CD4-positive, alpha-beta memory T cell (primary cell): ENCODE results near the gene INPP4A. TPM values are rescaled to one million over a fixed set of nuclear protein-coding genes. Genes with fewer than 3 reads are reported as not detected.
A peak's percentile ranks its signal among the peaks of the same experiment; 100 is the strongest.

Source experiments
- CTCF ChIA-PET: fragments of 350-600 bp; sonication (Branson Sonifier 250); formaldehyde crosslinking; loops from one replicate; lab custom pipeline; 2021; ENCODE audit warnings: inconsistent platforms; ENCODE audit not compliant: partially characterized antibody; lab: Charles Lee
- POLR2A ChIA-PET: fragments of 350-600 bp; sonication (Branson Sonifier 250); formaldehyde crosslinking; loops from one replicate; lab custom pipeline; 2021; ENCODE audit not compliant: partially characterized antibody; lab: Charles Lee
- DNase-seq, 5 donors: peaks; one replicate each; pipeline versions ENCODE4 v3.0.0 to v3.0.0-alpha.2; 2020 to 2022; ENCODE audit warnings: mixed read lengths in 1 of 5
- H3K27ac ChIP-seq: one replicate; pipeline ENCODE4 v1.7.0; 2013; ENCODE audit warnings: low read depth, low read length
- H3K27me3 ChIP-seq: 2 replicates; pipeline ENCODE4 v1.7.0; 2013; ENCODE audit warnings: mild to moderate bottlenecking, low read length, moderate library complexity; ENCODE audit not compliant: insufficient read depth
- H3K36me3 ChIP-seq: 2 replicates; pipeline ENCODE4 v1.7.0; 2013; ENCODE audit warnings: mild to moderate bottlenecking, low read length, moderate library complexity; ENCODE audit not compliant: insufficient read depth
- H3K4me1 ChIP-seq: 2 replicates; pipeline ENCODE4 v1.7.0; 2013; ENCODE audit warnings: mild to moderate bottlenecking, low read length, moderate library complexity; ENCODE audit not compliant: insufficient read depth
- H3K4me3 ChIP-seq, 2 donors: one replicate each; pipeline ENCODE4 v1.7.0; 2013; ENCODE audit warnings: low read length in 2 of 2, mild to moderate bottlenecking in 1 of 2
- H3K9me3 ChIP-seq, 2 donors: one replicate each; pipeline ENCODE4 v1.7.0; 2013; ENCODE audit warnings: low read length in 2 of 2, control low read depth in 1 of 2; ENCODE audit not compliant: control insufficient read depth in 1 of 2
- H3K27ac Mint-ChIP-seq, 7 donors: one replicate each; pipeline ENCODE4 v1.8.0; 2020 to 2021; ENCODE audit warnings: mixed read lengths in 7 of 7, mild to moderate bottlenecking in 6 of 7, inconsistent platforms in 3 of 7, moderate library complexity in 3 of 7
- H3K27me3 Mint-ChIP-seq, 2 donors: one replicate each; pipeline ENCODE4 v1.8.0; 2020 to 2021; ENCODE audit warnings: mixed read lengths in 2 of 2
- H3K36me3 Mint-ChIP-seq, 2 donors: one replicate each; pipeline ENCODE4 v1.8.0; 2020 to 2021; ENCODE audit warnings: mixed read lengths in 2 of 2, inconsistent platforms in 1 of 2, mild to moderate bottlenecking in 1 of 2
- H3K4me1 Mint-ChIP-seq, 4 donors: one replicate each; pipeline ENCODE4 v1.8.0; 2020 to 2021; ENCODE audit warnings: mixed read lengths in 4 of 4, mild to moderate bottlenecking in 1 of 4
- H3K4me3 Mint-ChIP-seq, 8 donors: one replicate each; pipeline ENCODE4 v1.8.0; 2020 to 2021; ENCODE audit warnings: mixed read lengths in 8 of 8, mild to moderate bottlenecking in 7 of 8, moderate library complexity in 6 of 8, inconsistent platforms in 3 of 8
- H3K9me3 Mint-ChIP-seq, 8 donors: one replicate each; pipeline ENCODE4 v1.8.0; 2020 to 2021; ENCODE audit warnings: mixed read lengths in 8 of 8, mild to moderate bottlenecking in 5 of 8, inconsistent platforms in 3 of 8, moderate library complexity in 1 of 8
- intact Hi-C: fragments of 100-400 bp; cut with micrococcal nuclease; formaldehyde crosslinking; loops from one replicate; pipeline ENCODE4 v1.15.1; 2023
- polyA plus RNA-seq, 2 donors: library from polyadenylated mRNA; unstranded; fragments of 300-500 nt; fragmentation: Illumina TruSeq; gene quantifications; one replicate each; pipeline ENCODE4 v1.2.3, GENCODE V29; 2021
- total RNA-seq, 2 experiments: library from RNA; stranded (reverse); gene quantifications; one replicate each; pipeline ENCODE4 v1.2.3, GENCODE V29; 2021

Gene INPP4A
- total and polyA plus RNA-seq, 4 experiments from 2014 or later = 30.5 to 133 (median 91.9) TPM

DNA sequence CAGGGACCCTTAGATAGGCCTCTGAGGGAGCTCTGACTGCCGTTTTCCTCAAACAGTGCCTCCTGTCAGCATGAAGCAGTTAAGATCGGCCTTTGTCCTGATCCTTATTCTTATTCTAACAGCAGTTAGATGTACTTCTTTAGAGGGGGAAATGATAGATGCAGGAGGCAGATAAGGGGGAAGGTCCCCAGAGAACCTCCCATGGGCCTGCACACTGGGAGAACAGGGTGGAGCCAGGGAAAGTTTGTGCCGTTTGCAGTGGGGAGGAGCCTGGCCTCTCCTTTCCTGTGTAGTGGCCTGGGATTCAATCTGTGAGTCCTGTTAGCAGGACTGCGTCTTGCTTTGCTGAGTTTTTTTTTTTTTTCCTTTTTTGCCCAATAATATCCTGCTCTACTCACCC is 7.9 kb upstream of the INPP4A start:
- Mint-ChIP-seq H3K4me1 (peaks cover 0 to 7% (median 3%) of the 10 kb centered on the region in 4 donors), H3K4me3 (no peak overlapping the region), H3K27ac (no peak overlapping the region), H3K36me3 (peaks cover 6 to 7% of the 10 kb centered on the region in 2 donors), H3K27me3 (no peaks in the 10 kb centered on the region), H3K9me3 (peaks cover 0 to 43% (median 24%) of the 10 kb centered on the region in 8 donors)
- ChIA-PET POLR2A (interaction anchor here (0.7 kb wide), 1 partner anchor 43 kb away, joined by 3 read pairs; no protein-coding TSS in a partner anchor), CTCF (no interaction called here)
- Histone ChIP-seq H3K27ac (no peak overlapping the region), H3K4me3 (no peak overlapping the region), H3K4me1 (no peaks in the 10 kb centered on the region), H3K27me3 (no peaks in the 10 kb centered on the region), H3K9me3 (peaks cover 0 to 14% of the 10 kb centered on the region in 2 donors), H3K36me3 (no peaks in the 10 kb centered on the region)
- intact Hi-C loops = no loop called here
- no peak for DNase-seq

DNA sequence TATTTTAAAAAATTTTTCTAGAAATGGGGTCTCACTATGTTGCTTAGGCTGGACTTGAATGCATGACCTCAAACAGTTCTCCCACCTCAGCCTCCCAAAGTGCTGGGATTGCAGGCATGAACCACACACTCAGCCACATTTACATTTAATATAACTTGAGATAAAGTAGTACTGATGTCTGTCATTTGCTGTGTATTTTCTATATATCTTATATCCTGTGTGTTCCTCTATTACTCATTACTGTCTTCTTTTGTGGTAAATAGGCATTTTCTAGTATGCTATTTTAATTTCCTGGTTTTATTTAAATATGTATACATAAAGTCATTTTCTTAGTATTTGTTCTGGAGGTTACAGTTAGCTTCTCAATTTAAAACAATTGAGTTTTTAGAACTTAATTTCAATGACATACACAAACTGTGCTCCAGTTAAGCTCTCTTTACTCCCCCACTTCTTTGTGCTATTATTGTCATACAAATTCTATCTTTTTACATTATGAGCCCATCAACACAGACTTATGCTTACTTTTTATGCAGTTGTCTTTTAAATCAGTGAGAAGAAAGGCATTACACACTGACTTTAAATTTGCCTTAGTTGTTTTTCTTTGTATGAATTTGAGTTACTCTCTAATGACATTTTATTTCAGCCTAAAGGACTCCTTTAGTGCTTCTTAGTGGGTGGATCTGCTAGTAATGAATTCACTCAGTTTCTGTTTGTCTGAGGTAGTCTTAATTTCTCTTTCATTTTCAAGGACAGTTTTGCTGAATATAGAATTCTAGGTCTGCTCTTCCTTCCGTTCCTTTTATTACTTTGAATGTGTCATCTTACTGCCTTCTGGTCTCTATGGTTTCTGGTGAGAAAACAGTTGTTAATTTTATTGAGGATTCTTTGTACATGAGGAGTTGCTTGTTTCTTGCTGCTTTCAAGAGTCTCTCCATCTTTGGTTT is 6.2 kb upstream of the INPP4A start:
- no peaks in the 10 kb centered on the region for H3K27me3 Mint-ChIP-seq
- Histone ChIP-seq H3K36me3 (no peaks in the 10 kb centered on the region), H3K27ac (no peak overlapping the region), H3K4me1 (no peaks in the 10 kb centered on the region), H3K27me3 (no peaks in the 10 kb centered on the region), H3K4me3 (no peak overlapping the region), H3K9me3 (peaks cover 0 to 14% of the 10 kb centered on the region in 2 donors)
- peaks cover 6 to 7% of the 10 kb centered on the region in 2 donors for H3K36me3 Mint-ChIP-seq
- intact Hi-C loops = no loop called here
- peaks cover 0 to 7% (median 3%) of the 10 kb centered on the region in 4 donors for H3K4me1 Mint-ChIP-seq
- ChIA-PET CTCF (no interaction called here), POLR2A (no interaction called here)
- peak overlapping the region; percentile 8 to 75 (median 59) for H3K27ac Mint-ChIP-seq
- no peak overlapping the region for H3K4me3 Mint-ChIP-seq
- DNase-seq = peak in 4 of 5 donors; percentile 35 to 55 (median 48)
- peaks cover 0 to 38% (median 22%) of the 10 kb centered on the region in 8 donors for H3K9me3 Mint-ChIP-seq

DNA sequence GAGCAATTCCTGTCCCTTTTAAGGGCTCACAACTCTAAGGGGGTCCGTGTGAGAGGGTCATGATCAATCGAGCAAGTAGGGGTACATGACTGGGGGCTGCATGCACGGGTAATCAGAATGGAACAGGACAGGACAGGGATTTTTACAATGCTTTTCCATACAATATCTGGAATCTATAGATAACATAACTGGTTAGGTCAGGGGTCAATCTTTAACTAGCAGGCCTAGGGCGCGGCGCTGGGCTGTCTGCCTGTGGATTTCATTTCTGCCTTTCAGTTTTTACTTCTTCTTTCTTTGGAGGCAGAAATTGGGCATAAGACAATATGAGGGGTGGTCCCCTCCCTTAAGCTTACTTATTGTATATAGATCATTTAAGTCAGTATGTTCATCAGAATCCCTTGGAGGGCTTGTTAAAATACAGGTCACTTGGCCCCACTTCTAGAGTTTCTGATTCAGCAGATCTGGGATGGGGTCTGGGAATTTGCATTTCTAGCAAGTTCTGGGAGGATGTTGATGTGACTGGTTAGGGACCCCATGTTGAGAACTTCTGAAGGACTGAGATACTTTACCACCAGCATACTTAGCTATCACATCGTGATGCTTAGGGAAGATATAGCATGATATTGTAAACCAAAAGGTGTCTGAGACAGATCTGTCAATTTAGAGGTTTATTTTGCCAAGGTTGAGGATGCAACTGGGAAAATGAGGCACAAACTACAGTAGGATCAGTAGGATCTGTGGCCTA is 2.8 kb upstream of the INPP4A start:
- H3K27me3 Mint-ChIP-seq = no peaks in the 10 kb centered on the region
- peaks cover 13 to 26% (median 17%) of the 10 kb centered on the region in 4 donors for H3K4me1 Mint-ChIP-seq
- peaks cover 0 to 14% of the 10 kb centered on the region in 2 donors for H3K9me3 ChIP-seq
- peak overlapping the region in 2 of 8 donors; percentile 41 to 52 for H3K4me3 Mint-ChIP-seq
- no peak overlapping the region for H3K27ac ChIP-seq
- H3K4me1 ChIP-seq = peaks cover 17% of the 10 kb centered on the region
- ChIA-PET POLR2A (interaction anchor here (1.8 kb wide), 1 partner anchor 23 kb away, joined by 6 read pairs; no protein-coding TSS in a partner anchor), CTCF (interaction anchor here (1.2 to 2.4 kb wide), 3 partner anchors 24 to 46 kb away, joined by 3 to 12 read pairs (median 12); no protein-coding TSS in a partner anchor)
- DNase-seq = no peak
- intact Hi-C loops = no loop called here
- peak overlapping the region in 2 of 7 donors; percentile 19 to 81 for H3K27ac Mint-ChIP-seq
- no peak overlapping the region for H3K4me3 ChIP-seq
- peaks cover 7 to 19% of the 10 kb centered on the region in 2 donors for H3K36me3 Mint-ChIP-seq
- no peaks in the 10 kb centered on the region for H3K36me3 ChIP-seq
- peaks cover 0 to 29% (median 21%) of the 10 kb centered on the region in 8 donors for H3K9me3 Mint-ChIP-seq
- H3K27me3 ChIP-seq = no peaks in the 10 kb centered on the region

DNA sequence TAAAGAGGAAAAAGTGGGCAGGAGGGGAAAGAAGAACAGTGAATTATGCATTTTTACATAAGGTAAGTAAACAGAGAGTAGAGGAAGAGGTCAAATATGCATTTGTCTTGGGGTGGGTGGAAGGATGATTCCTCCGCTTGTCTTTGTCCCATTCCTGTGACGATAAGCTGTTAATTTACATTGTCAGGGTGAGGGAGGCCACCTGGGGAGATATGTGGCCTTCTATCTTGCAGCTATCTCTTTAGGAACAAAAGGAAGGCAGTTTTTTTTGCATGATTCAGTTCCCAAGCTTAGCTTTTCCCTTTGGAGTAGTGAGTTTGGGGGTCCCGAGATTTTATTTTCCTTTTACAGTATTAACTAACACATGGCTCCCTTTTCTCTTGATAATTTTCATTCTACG is 2.2 kb upstream of the INPP4A start:
- DNase-seq = no peak
- no peaks in the 10 kb centered on the region for H3K27me3 ChIP-seq
- no peak overlapping the region for H3K27ac ChIP-seq
- intact Hi-C loops = no loop called here
- POLR2A ChIA-PET = interaction anchor here (1.8 kb wide), 1 partner anchor 22 kb away, joined by 6 read pairs; no protein-coding TSS in a partner anchor
- H3K9me3 ChIP-seq = peaks cover 0 to 14% of the 10 kb centered on the region in 2 donors
- Mint-ChIP-seq H3K4me3 (peak overlapping the region in 3 of 8 donors; percentile 10 to 52 (median 41)), H3K9me3 (peaks cover 0 to 26% (median 21%) of the 10 kb centered on the region in 8 donors), H3K27me3 (no peaks in the 10 kb centered on the region), H3K36me3 (peaks cover 7 to 19% of the 10 kb centered on the region in 2 donors), H3K27ac (peak overlapping the region in 2 of 7 donors; percentile 19 to 81), H3K4me1 (peaks cover 14 to 32% (median 22%) of the 10 kb centered on the region in 4 donors)
- no peak overlapping the region for H3K4me3 ChIP-seq
- CTCF ChIA-PET = interaction anchor here (1.0 to 2.4 kb wide), 4 partner anchors 24 to 207 kb away, joined by 3 to 12 read pairs (median 8); no protein-coding TSS in a partner anchor
- no peaks in the 10 kb centered on the region for H3K36me3 ChIP-seq
- peaks cover 23% of the 10 kb centered on the region for H3K4me1 ChIP-seq

DNA sequence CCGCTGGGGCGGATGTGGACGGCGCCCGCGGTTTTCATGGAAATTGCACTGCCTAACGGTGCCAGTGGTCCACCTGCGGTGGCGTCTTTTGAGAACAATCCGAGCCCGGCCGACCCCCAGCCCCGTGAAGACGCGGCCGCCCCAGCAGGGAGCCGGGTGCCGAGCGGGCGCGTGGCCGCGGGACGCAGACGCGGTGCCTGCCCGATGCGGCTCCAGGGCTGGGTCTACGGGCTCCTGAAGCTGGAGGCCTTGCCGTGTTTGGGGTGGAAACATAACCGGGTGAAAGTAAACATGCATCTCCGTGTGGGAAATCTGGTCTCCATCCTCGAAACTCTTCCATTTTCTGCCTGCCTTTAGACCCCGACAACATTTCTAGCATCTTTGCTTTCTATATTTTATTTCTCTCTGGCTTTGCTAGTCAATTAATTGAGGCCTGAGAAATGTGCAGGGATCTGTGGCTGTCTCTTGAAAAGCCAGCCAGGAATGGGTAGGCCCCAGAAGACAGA is 572 bp downstream of the INPP4A start:
- intact Hi-C loops = loop anchor here (1.0 to 5.0 kb wide), 3 partner anchors 32 to 282 kb away; no protein-coding TSS in a partner anchor
- peaks cover 23 to 55% (median 44%) of the 10 kb centered on the region in 4 donors for H3K4me1 Mint-ChIP-seq
- Histone ChIP-seq H3K36me3 (no peaks in the 10 kb centered on the region), H3K27ac (peak overlapping the region; percentile 78), H3K4me1 (peaks cover 50% of the 10 kb centered on the region), H3K4me3 (peak overlapping the region; percentile 84 to 88), H3K27me3 (no peaks in the 10 kb centered on the region), H3K9me3 (peaks cover 0 to under 1% of the 10 kb centered on the region in 2 donors)
- ChIA-PET CTCF (interaction anchor here (1.6 to 3.4 kb wide), 4 partner anchors 10 to 70 kb away, joined by 4 to 45 read pairs (median 11); no protein-coding TSS in a partner anchor), POLR2A (interaction anchor here (1.2 to 13.7 kb wide), 8 partner anchors 12 to 61 kb away, joined by 3 to 338 read pairs (median 12); no protein-coding TSS in a partner anchor)
- no peaks in the 10 kb centered on the region for H3K27me3 Mint-ChIP-seq
- peak overlapping the region; percentile 92 to 99 (median 98) for H3K4me3 Mint-ChIP-seq
- peak overlapping the region; percentile 92 to 99 (median 96) for H3K27ac Mint-ChIP-seq
- H3K9me3 Mint-ChIP-seq = peaks cover 0 to 4% (median 2%) of the 10 kb centered on the region in 8 donors
- H3K36me3 Mint-ChIP-seq = peaks cover 0 to 13% of the 10 kb centered on the region in 2 donors
- DNase-seq = no peak
